ENCODE measurements around the gene CLNS1A. TPM values are rescaled to one million over a fixed set of nuclear protein-coding genes. Genes with fewer than 3 reads are reported as not detected.

The CLNS1A gene
- polyA plus RNA-seq, 3 donors = 53.1 to 140 (median 139) TPM

DNA sequence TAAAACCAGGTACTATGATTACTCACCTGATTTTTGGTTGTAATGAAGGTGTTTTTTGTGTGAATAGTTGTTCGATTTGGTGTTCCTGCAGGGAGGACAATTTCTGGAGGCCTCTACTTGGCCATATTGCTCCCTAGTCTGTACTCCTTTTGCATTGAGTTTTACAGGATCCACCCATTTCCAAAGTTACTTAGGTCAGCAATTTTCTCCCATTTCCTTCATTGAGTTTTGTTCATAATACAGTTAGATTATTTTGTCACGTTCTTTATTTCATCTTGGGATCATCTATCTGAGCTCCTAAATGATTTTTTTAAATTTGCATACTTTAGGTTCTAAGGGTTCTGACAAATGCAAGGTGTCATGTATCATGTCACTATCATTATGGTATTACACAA, 67.9 kb downstream of the CLNS1A start:
- no peak for DNase-seq
- H3K27ac Mint-ChIP-seq = no peak overlapping the region
- Histone ChIP-seq H4K20me1 (ENCODE audit: insufficient read depth, low read length) (no peaks in the 10 kb centered on the region), H3K9me3 (replicated peaks in 1 of 2; ENCODE audit: control insufficient read depth in 1 of 2, insufficient read depth in 1 of 2, low read length in 2 of 2) (no peaks in the 10 kb centered on the region), H3K4me2 (replicated peaks; ENCODE audit: extremely low read depth, low read length, poor library complexity, severe bottlenecking) (no peak overlapping the region), H3K36me3 (replicated peaks in 1 of 2; ENCODE audit: control insufficient read depth in 1 of 2, insufficient read depth in 2 of 2, low read length in 2 of 2) (no peaks in the 10 kb centered on the region), H3K27me3 (ENCODE audit: control insufficient read depth in 2 of 2, insufficient read depth in 2 of 2, low read length in 2 of 2) (no peaks in the 10 kb centered on the region), H3K4me3 (replicated peaks in 1 of 3; ENCODE audit: low read depth in 2 of 3, low read length in 3 of 3) (no peak overlapping the region), H3K4me1 (ENCODE audit: control insufficient read depth in 1 of 2, insufficient read depth in 2 of 2, low read length in 2 of 2) (no peaks in the 10 kb centered on the region), H3K9ac (ENCODE audit: insufficient read depth, low read length, poor library complexity, severe bottlenecking) (no peak overlapping the region), H3K27ac (ENCODE audit: low read depth in 1 of 2, low read length in 2 of 2) (no peak overlapping the region), H3K79me2 (ENCODE audit: insufficient read depth, low read length) (no peaks in the 10 kb centered on the region), H2AFZ (ENCODE audit: insufficient read depth, low read depth, low read length, poor library complexity, severe bottlenecking) (no peak overlapping the region)
- H3K9me3 Mint-ChIP-seq = peaks cover 0 to 4% (median 0%) of the 10 kb centered on the region in 7 donors
- TF ChIP-seq, protein P1, sequence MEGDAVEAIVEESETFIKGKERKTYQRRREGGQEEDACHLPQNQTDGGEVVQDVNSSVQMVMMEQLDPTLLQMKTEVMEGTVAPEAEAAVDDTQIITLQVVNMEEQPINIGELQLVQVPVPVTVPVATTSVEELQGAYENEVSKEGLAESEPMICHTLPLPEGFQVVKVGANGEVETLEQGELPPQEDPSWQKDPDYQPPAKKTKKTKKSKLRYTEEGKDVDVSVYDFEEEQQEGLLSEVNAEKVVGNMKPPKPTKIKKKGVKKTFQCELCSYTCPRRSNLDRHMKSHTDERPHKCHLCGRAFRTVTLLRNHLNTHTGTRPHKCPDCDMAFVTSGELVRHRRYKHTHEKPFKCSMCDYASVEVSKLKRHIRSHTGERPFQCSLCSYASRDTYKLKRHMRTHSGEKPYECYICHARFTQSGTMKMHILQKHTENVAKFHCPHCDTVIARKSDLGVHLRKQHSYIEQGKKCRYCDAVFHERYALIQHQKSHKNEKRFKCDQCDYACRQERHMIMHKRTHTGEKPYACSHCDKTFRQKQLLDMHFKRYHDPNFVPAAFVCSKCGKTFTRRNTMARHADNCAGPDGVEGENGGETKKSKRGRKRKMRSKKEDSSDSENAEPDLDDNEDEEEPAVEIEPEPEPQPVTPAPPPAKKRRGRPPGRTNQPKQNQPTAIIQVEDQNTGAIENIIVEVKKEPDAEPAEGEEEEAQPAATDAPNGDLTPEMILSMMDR (IDR thresholded peaks at IDR 0.05) = no peak
- peaks cover 0 to 3% (median 0%) of the 10 kb centered on the region in 3 donors for H3K27me3 Mint-ChIP-seq (ENCODE audit: low read depth in 3 of 3)
- intact Hi-C loops (cut with micrococcal nuclease) = no loop called here
- WGBS (ENCODE audit: insufficient coverage) = no CpG with 5 or more reads among the region's 2 CpGs
- peaks cover 0 to 1% of the 10 kb centered on the region in 2 donors for H3K36me3 Mint-ChIP-seq
- no peak overlapping the region for H3K4me3 Mint-ChIP-seq
- no peaks in the 10 kb centered on the region for H3K4me1 Mint-ChIP-seq

DNA sequence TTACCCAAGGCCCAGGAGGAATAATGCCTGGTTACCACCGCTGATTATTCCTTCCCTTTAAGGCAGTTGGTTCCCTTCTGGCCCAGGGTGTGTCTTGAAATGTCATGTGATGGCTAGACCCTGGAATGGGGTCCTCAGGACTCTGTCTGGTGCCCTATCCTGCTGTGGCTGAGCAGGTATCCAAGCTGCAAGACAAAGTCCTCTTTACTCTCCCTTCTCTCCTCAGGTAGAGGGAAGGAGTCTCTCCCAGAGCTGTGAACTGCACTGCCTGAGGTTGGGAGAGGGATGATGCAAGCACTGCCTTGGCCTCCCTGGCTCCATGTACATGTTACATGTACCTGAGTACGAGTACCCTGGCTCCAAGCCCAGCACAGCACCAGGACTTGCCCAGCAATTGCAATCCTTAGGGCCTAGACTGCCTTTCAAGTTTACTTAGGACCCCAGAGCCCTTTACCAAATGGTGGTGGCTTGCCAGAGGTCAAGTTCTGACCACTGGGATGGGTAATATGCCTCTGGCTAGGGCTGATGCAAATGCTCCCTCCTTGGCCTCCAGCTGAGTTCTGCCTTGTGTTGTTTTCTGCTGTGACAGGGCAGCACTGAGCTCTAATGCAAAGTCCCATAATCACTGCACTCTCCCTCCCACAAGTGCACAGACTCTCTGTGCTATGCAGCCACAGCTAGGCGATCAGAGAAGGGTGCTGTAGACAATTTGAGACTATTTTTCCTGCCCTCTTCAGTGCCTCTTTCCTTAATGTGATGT, 68.5 kb downstream of the CLNS1A start:
- Histone ChIP-seq H3K4me2 (replicated peaks; ENCODE audit: extremely low read depth, low read length, poor library complexity, severe bottlenecking) (no peak overlapping the region), H3K79me2 (ENCODE audit: insufficient read depth, low read length) (no peaks in the 10 kb centered on the region), H2AFZ (ENCODE audit: insufficient read depth, low read depth, low read length, poor library complexity, severe bottlenecking) (no peak overlapping the region), H3K27me3 (ENCODE audit: control insufficient read depth in 2 of 2, insufficient read depth in 2 of 2, low read length in 2 of 2) (no peaks in the 10 kb centered on the region), H4K20me1 (ENCODE audit: insufficient read depth, low read length) (no peaks in the 10 kb centered on the region), H3K9ac (ENCODE audit: insufficient read depth, low read length, poor library complexity, severe bottlenecking) (no peak overlapping the region), H3K27ac (ENCODE audit: low read depth in 1 of 2, low read length in 2 of 2) (no peak overlapping the region), H3K4me3 (replicated peaks in 1 of 3; ENCODE audit: low read depth in 2 of 3, low read length in 3 of 3) (no peak overlapping the region), H3K36me3 (replicated peaks in 1 of 2; ENCODE audit: control insufficient read depth in 1 of 2, insufficient read depth in 2 of 2, low read length in 2 of 2) (no peaks in the 10 kb centered on the region), H3K9me3 (replicated peaks in 1 of 2; ENCODE audit: control insufficient read depth in 1 of 2, insufficient read depth in 1 of 2, low read length in 2 of 2) (no peaks in the 10 kb centered on the region), H3K4me1 (ENCODE audit: control insufficient read depth in 1 of 2, insufficient read depth in 2 of 2, low read length in 2 of 2) (no peaks in the 10 kb centered on the region)
- H3K27me3 Mint-ChIP-seq (ENCODE audit: low read depth in 3 of 3) = peaks cover 0 to 3% (median under 1%) of the 10 kb centered on the region in 3 donors
- peaks cover 0 to 1% of the 10 kb centered on the region in 2 donors for H3K36me3 Mint-ChIP-seq
- H3K9me3 Mint-ChIP-seq = peaks cover 0 to 4% (median 0%) of the 10 kb centered on the region in 7 donors
- H3K4me3 Mint-ChIP-seq = no peak overlapping the region
- no peak for DNase-seq
- intact Hi-C loops (cut with micrococcal nuclease) = no loop called here
- no peaks in the 10 kb centered on the region for H3K4me1 Mint-ChIP-seq
- no peak overlapping the region for H3K27ac Mint-ChIP-seq
- WGBS (ENCODE audit: insufficient coverage) = 83% methylated on average over 1 of the region's 3 CpGs
- TF ChIP-seq, protein P1 (IDR thresholded peaks at IDR 0.05) = no peak

All from CD14-positive monocyte (primary cell).